HG02678 (cell line): ENCODE results near the gene UBXN7.
"Not testable (repeated sequence)": the region's sequence is repeated elsewhere in the genome, so short reads cannot be mapped to it uniquely, and the experiment has no call there.

Source experiments
- ATAC-seq: cut with Tn5 transposase; IDR thresholded peaks from one replicate; pipeline ENCODE4 v1.9.1; 2021; ENCODE audit warnings: mild to moderate bottlenecking, moderate library complexity; ENCODE audit not compliant: unreplicated experiment

The UBXN7 gene

DNA sequence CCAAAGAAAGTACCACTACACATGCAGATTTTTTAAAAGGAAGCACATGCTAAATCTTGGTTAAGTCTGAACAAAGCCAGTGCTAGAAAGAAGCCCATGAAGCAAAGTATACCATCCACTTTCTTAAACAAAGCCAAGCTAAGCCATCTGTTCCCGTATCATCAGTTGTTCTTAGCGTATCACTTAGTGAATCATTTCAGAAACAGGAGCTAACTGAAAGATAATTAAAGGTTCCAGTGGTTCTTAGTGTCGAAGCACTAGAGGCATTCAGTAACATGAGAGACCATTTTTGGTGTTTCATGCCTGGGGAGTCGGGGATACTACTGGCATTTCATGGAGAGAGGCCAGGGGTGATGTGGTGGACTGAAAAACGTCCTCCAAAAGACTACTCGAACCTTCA is 12.8 kb downstream of the UBXN7 start:
- no peak for ATAC-seq

DNA sequence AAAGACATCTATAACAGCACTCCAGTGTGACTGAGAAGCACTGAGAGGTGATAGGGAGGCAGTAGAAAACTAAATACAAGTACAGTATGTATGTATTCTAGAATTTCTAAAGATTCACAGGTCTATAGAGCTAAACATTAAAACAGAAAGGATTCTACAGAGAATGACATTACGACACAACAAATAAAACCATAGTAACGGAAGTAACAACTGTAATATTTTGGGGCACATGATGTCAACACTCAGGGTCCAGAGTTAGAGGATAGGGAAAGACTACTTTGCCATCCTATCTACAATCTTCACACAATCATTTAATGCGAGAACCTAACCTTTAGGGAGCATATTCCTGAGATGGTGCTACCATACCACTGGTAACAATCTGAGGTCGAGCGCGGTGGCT is 13.6 kb downstream of the UBXN7 start:
- ATAC-seq = no peak

- no peak for ATAC-seq
Observed at GRCh38 chr3:196414469-196414868, 17.8 kb downstream of the UBXN7 start.

- ATAC-seq = peak; percentile 84
Observed at GRCh38 chr3:196412704-196413103, 19.5 kb downstream of the UBXN7 start.

- no peak for ATAC-seq
Observed at GRCh38 chr3:196409409-196409808, 22.8 kb downstream of the UBXN7 start.

GRCh38 chr3:196408565-196409300 is 23.5 kb downstream of the UBXN7 start:
- no peak for ATAC-seq

- no peak for ATAC-seq
Observed at GRCh38 chr3:196406811-196407470, 25.3 kb downstream of the UBXN7 start.

GRCh38 chr3:196400331-196400730 is 31.9 kb downstream of the UBXN7 start:
- no peak for ATAC-seq

- no peak for ATAC-seq
Observed at GRCh38 chr3:196399485-196399945, 32.7 kb downstream of the UBXN7 start.

GRCh38 chr3:196398782-196399181 is 33.4 kb downstream of the UBXN7 start:
- ATAC-seq = no peak

GRCh38 chr3:196397941-196398340 is 34.3 kb downstream of the UBXN7 start:
- no peak for ATAC-seq

DNA sequence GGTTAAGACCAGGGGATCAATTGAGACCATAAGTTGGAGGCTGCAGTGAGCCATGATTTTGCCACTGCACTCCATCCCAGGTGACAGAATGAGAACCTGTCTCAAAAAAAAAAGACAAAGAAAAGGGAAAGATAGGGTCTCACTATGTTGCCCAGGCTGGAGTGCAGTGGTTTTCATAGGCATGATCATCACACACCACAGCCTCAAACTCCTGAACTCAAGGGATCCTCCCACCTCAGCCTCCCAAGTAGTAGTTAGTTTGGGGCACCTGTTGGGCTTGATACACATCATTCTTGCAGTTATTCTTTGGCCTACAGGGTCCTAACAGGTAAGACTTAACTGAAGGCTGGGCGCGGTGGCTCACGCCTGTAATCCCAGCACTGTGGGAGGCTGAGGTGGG is 42.1 kb downstream of the UBXN7 start:
- ATAC-seq = no peak

GRCh38 chr3:196388956-196389355 is 43.3 kb downstream of the UBXN7 start:
- ATAC-seq = no peak

DNA sequence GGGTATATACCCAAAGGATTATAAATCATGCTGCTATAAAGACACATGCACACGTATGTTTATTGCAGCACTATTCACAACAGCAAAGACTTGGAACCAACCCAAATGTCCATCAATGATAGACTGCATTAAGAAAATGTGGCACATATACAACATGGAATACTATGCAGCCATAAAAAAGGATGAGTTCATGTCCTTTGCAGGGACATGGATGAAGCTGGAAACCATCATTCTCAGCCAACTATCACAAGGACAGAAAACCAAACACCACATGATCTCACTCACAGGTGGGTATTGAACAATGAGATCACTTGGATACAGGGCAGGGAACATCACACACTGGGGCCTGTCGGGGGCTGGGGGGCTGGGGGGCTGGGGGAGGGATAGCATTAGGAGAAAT is 44.3 kb downstream of the UBXN7 start:
- ATAC-seq = not testable (repeated sequence)

GRCh38 chr3:196386797-196387196 is 45.4 kb downstream of the UBXN7 start:
- ATAC-seq = not testable (repeated sequence)

DNA sequence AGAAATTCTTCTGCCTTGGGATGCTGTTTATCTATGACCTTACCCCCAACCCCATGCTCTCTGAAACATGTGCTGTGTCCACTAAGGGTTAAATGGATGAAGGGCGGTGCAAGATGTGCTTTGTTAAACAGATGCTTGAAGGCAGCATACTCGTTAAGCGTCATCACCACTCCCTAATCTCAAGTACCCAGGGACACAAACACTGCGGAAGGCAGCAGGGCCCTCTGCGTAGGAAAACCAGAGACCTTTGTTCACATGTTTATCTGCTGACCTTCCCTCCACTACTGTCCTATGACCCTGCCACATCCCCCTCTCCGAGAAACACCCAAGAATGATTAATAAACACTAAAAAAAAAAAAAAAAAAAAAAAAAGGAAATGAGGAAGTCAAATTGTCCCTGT is 46.2 kb downstream of the UBXN7 start:
- ATAC-seq = not testable (repeated sequence)

DNA sequence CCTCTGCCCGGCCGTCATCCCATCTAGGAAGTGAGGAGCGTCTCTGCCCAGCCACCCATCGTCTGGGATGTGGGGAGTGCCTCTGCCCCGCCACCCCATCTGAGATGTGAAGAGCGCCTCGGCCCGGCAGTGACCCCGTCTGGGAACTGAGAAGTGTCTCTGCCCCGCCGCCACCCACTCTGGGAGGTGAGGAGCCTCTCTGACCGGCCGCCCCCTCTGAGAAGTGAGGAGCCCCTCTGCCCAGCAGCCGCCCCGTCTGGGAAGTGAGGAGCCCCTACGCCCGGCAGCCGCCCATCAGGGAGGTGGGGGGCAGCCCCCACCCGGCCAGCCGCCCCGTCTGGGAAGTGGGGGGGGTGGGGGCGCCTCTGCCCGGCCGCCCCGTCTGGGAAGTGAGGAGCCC is 46.8 kb downstream of the UBXN7 start:
- not testable (repeated sequence) for ATAC-seq

- ATAC-seq = no peak
Observed at GRCh38 chr3:196378146-196378841, 53.9 kb downstream of the UBXN7 start.

DNA sequence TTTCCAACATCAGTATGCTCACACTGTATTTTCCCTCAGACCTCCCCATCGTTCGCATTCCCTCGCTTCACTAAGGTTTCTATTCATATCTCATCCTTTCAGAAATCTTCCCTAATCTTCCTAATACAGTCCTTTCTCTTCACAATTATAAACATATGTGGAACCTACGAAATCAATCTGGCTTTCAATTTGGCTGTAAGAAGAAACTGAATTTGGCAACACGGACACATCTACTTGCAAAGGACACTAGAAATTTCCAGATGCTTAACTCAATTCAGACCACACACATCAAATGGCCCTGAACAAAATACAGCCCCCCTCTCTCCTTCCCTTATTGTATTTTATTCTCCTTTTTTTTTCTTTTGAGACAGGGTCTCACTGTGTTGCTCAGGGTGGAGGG is 54.9 kb downstream of the UBXN7 start:
- no peak for ATAC-seq

DNA sequence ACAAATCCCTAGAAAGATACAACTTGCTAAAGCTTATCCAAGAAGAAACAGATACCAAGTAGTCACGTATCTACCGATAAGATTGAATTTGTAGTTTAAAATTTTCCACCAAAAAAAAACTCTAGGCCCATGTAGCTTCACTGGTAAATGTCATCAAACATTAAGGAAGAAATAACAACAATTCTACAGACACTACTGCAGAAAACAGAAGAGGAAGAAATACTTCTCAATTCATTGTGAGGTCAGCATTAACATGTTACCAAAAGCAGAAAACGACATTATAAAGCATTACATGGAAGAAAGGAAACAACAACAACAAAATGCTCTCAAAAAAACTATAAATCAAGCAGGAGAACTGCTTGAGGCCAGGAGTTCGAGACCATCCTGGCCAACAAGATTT is 66.5 kb downstream of the UBXN7 start:
- ATAC-seq = no peak

DNA sequence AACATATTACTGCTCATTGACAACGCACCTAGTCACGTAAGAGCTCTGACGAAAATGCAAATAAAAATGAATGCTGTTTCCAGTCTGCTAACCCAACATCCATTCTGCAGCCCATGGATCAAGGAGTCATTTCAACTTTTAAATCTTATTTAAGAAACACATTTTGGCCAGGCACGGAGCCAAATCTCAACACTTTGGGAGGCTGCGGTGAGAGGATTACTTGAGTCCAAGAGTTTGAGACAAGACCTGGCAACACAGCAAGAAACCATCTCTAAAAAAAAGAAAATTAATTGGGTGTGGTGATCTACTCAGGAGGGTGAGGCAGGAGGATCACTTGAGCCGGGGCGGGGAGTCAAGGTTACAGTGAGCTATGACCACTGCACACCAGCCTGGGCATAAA is 71.6 kb downstream of the UBXN7 start:
- no peak for ATAC-seq

DNA sequence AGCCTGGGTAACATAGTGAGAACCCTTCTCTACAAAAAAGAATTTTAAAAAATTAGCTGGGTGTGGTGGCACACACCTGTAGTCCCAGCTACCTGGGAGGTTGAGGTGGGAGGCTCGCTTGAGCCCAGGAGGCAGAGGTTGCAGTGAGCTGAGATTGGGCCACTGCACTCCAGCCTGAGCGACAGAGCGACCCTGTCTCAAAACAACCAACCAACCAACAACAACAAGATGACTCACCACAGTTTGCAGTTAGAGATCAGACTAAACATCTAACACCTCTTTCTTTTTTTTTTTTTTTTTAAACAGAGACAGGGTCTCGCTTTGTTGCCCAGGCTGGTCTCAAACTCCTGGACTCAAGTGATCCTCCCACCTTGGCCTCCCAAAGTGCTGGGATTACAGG is 73.7 kb downstream of the UBXN7 start:
- not testable (repeated sequence) for ATAC-seq
